Stimulated activated CD8-positive, alpha-beta memory T cell treated with anti-CD3 and anti-CD28 coated beads, Interleukin-12 subunit alpha, Interleukin-12 subunit beta, amount 100 ng/mL, for 24 hours (primary cell): ENCODE results near the gene COL19A1.
"Not testable (repeated sequence)": the region's sequence is repeated elsewhere in the genome, so short reads cannot be mapped to it uniquely, and the experiment has no call there.

ENCODE experiments used
- DNase-seq: peaks from one replicate; pipeline ENCODE4 v3.0.0-alpha.2; 2020; ENCODE audit errors: extremely low read depth

Gene COL19A1

DNA sequence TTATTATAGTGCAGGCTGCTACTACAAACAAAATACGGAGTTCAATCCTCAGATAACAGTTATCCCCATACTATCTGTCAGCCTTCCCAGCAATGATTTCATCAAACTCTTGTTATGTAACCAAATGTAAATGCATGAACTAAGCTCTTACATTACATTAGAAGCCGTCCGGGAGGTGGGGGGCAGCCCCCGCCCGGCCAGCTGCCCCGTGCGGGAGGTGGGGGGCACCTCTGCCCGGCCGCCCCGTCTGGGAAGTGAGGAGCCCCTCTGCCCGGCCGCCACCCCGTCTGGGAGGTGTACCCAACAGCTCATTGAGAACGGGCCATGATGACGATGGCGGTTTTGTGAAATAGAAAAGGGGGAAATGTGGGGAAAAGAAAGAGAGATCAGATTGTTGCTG, 99.6 kb downstream of the COL19A1 start:
- not testable (repeated sequence) for DNase-seq

DNA sequence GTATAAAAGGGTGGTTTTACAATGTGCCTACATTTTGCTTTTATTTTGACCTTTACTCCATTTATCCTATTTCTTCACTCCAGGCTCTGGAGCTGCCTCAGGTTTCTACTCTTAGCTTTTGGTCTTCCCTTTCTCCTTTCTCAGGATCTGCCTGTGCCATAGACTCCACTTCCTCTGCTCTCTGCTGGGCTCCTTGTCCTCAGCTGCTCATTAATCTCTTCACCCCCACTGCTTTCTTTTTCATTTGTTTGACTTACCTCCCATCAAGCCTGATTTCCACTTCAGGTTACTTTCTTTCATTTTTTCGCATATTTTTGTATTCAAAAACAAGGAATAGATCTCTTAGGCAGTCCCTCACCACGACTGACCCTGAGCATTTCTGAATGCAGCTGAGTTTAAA, 106.8 kb downstream of the COL19A1 start:
- DNase-seq, result no peak

DNA sequence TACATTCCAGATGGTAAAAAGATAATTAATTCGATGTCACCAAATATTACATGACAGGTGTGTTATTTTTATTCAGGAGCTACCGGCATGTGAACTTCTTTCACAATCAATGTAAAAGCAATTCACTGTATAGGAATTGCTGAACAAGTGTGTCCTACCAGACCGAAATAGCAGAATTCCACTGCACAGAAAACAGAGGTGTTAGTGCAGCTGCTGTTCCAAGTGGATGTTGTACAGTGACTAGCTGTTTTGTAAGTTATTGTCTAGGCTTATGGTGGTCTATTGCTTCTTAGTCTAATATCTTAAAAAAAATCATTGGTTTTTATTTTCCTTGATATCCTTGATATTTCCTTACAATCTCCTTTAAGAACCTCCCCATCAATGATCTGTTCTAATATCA, 107.4 kb downstream of the COL19A1 start:
- no peak for DNase-seq

DNA sequence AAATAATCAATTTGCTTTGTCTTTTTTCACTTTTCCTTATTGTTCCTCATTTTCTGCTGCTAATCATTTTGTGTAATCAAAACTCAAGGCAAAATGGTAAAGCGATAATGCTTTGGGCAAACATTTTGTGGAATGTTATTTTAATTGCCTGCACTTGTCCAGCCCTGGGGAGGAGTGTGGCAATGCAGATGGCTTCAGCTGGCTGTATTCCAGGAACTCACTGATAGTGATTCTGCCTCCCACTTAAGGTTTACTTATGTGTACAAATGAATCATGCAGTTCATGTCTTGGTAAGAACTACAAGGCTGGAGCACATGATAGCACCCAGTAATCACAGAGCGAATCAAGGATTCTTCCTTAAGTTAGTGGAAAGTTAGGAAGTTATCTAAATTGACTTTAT, 107.8 kb downstream of the COL19A1 start:
- no peak for DNase-seq

DNA sequence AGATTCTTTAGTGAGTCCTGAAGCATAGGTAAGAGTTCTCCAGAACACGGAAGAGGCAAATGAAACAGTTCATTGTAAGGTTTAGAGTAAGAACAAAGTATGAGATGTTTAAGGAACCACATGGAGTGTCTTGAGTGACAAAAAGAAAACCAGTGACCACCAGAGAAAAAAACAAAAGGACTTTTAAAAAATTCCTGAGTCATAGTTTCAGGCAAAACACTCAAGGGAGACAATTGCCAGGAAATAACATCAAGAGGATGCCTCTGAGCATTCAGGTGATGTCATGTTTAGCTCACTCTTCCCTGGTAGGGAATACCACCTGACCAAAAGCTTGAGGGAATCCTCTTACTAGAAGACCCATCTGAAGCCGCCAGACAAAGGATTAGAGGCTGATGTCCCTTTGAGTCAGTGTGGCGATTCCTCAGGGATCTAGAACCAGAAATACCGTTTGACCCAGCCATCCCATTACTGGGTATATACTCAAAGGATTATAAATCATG, 110.3 kb downstream of the COL19A1 start:
- DNase-seq, result no peak

DNA sequence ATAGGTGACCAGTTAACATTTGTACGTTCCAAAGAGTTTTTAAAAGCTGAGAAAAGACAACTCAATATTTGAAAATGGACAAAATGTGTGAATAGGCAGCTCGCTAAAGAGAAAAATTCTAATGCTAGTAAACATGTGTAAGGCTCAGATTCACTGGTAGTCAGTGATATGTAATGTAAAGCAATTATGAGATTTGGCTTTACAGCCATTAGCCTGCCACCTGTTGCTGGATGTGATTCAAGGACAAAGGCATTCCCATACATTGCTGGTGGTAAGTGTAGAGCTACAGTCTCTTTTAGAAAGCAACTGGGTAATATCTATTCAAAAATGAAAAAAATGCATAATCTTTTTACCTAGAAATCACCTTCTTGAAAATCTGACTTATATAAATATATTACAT, 114.3 kb downstream of the COL19A1 start:
- no peak for DNase-seq

DNA sequence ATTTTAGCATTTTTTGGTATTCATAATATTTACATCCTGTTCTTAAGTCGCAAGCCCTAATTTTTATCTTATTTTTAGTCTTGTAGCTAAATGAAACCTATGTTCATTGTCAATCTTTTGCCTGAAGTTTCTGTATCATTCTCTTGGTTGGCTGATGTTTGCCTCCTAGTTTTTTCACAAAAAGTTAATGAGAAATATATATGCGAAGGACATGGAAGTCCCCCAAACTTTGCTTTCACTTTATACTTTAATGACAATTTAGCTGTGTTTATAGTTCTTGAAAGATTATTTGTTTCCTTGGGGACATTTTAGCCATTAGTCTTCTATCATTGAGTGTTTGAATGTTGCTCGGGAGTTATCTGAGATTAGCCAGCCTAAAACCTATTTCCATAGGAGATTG, 118.2 kb downstream of the COL19A1 start:
- DNase-seq, result no peak

DNA sequence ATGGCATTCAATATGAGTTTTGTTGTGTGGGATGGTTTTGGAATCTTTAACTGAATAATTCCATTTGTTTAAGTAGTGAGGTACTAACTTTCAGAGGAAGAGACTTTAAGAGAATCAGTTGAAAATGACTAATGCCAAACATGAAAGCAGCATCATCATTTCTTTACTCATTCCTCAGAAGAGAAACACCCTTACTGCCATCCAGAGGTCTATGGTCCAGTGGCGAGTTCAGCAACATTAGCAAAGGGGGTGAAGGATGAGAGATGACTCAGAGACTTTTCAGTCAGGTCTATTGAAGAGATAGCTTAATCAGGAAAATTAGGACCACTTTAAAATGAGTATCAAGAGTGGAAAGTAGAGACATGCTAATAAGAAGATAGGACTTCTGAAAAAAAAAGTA, 118.8 kb downstream of the COL19A1 start:
- DNase-seq, result no peak

DNA sequence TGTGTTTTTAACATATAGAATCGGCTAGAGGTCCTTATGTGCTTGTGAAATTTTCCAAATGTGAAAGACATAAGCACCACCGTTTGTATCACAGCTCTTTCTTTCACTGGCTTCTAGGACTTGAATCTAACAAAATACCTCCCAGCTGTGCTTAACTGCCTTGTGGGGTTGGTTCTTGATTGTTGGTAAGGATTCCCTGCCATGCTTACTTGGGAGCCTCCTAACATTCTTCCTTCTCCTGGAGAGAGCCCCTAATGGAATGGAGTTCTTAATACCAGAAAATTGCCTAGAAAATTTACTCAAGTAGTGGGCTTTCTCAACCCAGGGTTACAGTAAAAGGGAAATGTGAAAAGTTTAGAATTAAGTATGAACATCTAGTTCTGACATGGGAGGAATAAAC, 121.2 kb downstream of the COL19A1 start:
- no peak for DNase-seq

DNA sequence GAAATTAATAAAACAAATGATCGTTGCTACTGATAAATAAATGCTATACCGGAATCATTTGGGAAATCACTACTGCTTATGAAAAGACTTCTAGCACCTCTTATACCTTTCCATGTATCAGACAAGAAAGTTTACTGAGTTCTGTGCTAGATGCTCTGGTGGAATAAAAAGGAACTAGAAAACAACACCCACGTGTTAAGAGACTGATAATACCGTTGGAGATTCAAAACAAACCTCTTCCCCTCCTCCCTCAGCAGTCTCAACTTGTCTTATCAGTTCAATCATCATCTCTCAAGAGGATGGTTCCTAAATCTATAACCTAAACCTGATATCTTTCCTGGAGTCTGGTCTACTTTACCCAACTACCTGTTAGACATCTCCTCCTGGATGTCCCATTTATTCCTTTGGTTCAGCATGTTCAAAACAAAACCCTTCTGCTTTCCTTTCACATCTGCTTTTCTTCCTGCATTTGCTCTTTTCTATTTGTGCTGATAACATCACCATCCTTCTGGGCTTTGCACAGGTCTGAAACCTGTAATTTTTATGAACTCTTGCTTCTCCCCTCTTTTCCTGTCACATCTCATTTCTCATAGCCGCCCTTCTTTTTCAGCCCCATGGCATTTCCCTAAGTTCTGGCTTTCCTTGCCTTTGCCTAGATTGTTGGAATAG, 122.2 kb downstream of the COL19A1 start:
- DNase-seq, result no peak

DNA sequence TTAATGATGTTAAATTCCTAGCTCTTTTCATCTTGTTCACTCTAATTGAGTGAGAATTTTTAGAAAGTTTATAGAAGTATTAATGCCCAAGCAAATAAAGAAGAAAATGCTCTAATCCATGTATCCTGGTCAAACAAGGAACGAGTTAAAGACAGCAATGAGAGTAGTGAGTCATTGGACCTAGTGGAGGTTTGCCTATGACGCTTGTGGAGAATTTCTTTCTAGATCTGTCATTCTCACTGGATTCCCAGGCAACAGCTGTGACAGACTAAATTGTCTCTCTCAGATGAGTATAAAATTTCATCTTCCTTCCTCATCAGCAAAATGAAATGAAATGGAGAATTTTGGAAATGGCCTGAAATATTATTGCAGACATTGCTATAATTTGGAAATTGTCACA, 127.9 kb downstream of the COL19A1 start:
- DNase-seq, result no peak

DNA sequence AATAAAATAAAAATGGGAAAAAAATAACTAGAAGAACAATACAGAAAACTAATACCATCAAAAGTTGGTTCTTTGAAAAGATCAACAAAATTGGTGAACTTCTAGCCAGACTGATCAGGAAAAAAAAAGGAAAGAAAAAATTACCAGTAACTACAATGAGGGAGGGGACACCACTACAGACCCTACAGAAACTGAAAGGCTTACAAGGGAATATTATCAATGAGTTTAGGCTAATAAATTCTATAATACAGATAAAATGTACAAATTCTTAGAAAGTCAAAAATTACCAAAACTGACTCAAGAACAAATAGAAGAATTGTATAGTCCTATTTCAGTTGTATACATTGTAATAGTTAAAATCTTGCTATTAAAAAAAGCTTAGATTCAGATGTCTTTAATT, 141.8 kb downstream of the COL19A1 start:
- DNase-seq, result no peak

DNA sequence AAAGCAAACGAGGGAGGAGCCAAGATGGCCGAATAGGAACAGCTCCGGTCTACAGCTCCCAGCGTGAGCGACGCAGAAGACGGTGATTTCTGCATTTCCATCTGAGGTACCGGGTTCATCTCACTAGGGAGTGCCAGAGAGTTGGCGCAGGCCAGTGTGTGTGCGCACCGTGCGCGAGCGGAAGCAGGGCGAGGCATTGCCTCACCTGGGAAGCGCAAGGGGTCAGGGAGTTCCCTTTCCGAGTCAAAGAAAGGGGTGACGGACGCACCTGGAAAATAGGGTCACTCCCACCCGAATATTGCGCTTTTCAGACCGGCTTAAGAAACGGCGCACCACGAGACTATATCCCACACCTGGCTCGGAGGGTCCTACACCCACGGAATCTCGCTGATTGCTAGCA, 144.0 kb downstream of the COL19A1 start:
- DNase-seq, result not testable (repeated sequence)

DNA sequence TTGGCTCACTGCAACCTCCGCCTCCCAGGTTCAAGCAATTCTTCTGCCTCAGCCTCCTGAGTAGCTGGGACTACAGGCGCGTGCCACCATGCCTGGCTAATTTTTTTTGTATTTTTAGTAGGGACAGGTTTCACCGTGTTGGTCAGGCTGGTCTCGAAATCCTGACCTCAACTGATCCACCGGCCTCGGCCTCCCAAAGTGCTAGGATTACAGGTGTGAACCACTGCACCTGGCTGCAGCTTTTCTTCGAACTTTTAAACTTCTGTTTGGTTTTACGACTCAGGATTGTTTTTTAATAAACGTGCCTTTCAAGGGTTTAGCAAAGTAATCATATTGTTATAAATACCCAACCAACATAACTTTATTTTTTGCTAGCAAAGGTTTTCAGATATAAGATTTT, 156.8 kb downstream of the COL19A1 start:
- not testable (repeated sequence) for DNase-seq

DNA sequence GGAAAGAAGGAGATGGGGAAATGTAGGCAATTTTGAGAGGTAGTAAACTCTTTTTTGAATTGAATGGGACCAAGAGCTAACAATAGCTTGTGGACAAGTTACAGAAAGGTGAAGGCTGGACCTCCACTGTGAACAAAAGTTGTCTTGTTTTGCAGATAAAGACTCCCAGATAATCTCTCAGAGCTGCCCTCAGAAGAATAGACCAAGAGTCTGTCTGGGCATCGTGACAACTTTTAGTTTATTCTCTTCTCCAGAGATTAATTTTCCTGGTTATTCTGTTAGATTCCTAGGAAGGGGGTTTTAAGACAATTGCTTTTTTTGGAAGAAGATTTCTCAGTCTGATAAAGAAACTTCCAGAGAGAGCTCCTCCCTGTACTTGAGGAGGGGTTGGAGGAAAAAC, 161.9 kb downstream of the COL19A1 start:
- DNase-seq, result no peak

DNA sequence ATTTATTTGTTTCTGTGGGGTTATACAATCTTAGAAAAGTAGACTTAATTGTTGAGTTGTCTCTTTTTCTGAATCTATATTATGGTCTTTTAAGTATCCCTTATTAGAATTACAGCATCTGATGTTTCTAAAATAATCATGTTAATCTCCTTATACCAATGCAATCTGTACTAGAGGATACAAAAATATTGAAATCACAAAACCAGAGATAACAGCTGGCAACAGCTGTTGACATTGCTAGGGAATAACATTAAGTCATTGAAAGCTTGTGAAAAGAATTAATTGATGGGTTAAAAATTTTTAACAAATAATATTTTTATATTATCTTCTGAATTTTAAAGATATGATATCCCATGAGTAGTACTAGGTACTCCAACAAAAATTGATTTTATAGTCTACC, 162.6 kb downstream of the COL19A1 start:
- DNase-seq, result no peak

DNA sequence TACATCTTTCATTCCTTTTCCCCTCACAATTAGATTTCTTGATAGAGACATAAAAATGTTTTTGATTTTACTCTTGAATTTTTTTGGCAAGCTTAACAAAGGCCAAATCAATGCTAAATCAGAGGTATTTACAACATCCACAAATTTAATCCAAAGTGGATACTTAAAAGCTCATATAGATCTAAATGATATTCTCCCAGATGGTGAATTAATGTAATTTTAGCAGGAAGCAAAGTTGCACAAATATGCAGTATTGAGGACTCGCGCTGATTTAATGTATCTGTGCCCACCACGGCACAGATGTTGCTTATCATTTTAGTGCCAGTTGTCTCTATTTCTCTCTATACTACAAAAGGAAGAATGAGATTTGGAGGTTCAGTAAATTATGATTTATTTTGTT, 167.4 kb downstream of the COL19A1 start:
- DNase-seq, result no peak

DNA sequence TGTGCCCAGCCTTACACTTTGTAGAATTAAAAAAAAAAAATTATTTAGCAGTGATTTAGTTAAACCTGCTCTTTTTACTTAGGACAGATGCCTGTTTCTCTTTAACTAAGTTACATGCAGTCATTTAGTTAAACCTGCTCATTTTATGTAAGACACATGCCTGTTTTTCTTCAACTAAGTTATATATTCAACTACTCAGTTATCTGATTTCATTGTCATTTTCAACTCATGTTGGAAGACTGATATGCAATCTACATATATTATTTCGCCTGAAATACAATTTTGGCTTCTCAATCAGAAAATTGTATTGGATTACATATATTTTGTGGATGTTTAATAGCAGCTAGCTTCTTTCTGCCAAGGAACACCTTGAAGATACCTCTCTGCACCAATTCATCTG, 171.1 kb downstream of the COL19A1 start:
- no peak for DNase-seq

DNA sequence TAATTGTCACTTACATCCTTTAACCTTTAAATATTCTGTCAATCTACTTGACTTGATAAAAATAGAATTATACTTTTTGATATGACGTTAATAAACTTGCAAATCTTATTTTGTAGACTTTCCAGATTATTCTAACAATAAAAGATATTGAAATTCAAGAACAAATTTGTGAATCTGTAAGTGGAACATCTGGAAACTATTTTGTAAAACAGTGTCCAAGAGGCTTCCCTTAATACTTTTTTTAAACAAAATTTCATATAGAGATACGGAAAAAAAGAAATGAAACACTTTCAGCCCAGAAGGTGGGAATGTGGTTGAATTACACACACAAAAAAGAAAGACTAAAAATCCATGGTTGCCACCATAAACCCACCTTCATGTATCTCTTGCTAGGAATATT, 174.4 kb downstream of the COL19A1 start:
- DNase-seq, result no peak

DNA sequence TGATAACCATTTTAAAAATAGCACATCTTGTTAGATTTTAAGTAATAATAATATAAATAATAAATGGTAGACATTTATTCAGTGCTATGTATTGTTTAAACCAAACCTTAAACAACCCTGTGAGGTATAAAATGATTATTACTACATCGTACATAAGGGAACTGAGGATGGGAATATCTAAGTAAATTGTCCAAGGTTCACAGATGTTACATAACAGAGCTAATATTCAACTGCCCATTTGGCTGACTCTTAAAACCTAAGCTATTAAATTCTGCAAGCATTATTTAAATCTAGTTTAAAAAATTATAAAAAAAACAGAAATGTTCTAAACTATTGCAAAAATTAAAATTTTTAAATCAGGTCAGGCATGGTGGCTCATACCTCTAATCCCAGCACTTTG, 175.1 kb downstream of the COL19A1 start:
- DNase-seq, result no peak

DNA sequence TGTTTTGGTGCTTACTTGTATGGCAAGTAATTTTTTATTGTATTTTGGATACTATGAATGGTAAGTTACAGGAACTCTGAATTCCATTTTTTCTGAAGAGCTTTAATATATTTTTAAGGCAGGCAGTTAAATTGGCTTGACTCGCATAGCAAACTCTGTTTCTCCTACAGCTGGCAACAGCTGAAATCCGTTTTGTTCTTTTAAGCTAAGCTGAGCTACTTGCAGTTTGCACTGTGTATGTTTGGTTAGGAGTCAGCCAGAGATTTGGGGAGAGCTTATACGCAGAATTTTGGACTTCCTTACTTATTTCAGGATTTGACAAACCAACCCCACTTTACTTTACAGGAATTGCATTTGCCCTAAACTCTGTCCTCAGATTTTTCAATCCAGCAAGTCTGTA, 179.1 kb downstream of the COL19A1 start:
- no peak for DNase-seq

DNA sequence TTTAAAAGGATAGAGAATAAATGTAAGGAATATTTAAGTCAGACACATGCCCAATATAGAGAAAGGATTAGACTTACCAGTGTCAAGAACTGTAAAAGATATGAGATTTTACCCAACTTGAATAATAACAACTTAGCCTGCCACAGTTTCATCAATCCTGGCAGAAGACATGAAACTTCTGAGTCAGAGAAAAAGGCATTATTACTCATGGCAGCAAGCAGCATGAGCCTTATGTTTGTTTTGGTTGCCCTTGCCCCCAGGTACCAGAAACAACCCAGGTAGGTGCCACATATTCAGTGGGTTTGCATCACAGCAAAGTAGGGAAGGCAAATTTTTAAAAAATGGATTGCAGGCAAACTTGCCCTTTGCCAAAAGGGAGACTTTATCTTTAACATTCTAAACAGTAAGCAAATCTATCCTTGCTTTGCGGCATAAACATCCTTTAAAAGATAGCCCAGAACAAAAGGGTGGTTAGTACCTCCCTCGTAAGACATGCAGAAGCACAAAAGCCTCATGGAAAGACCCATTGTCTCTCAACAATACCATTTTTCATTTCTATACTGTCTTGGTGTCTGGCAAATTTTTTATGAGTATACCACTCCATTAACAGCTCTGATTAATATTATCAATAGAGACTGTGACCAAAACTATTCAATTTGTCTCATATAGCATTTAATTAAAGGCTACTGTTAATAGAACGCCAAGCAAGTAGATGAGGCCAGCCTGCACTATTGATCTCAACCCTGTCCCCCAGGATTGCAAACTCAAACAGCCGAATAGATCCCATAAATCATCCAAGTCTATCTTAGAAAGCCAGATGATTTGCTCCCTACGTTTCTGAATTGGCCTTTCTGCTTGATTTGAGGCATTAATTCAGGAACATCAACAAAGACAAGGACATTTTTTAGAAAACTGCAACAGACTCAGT, 185.1 kb downstream of the COL19A1 start:
- no peak for DNase-seq

DNA sequence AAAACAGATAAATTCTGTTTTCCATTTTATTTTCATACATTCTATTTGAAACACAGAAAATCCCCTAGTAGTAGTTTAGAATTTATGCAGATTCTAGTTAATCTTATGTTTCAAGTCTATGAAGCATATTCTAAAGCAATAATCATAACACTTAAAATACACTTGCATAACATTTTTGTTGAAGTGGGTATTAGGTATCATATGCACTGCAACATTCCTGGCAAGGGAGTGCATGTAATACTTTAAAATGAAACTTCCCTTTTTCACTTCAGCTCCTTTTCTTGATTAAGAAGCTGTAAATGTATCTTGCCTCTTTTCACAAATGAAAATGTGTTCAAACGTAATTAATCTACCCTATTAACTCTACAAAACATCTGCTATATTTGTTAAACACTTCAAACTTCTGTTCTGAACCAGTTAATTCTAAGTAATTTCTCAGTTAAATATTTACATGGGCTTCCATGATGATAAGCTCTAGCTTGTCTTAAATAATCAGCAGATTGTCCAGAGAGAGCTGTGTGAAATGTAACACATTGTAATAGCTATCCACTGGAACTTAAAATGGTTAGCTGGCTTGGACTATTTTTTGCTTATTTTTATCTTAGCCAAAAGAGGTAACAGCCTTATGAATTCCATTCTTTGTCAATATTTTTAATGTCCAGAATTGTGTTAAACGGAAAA, 192.8 kb downstream of the COL19A1 start:
- no peak for DNase-seq
